Skeletal muscle satellite cell (primary cell): Measurements from ENCODE around the gene LGALSL.
A peak's percentile ranks its signal among the peaks of the same experiment; 100 is the strongest.

Source experiments
- H3K27me3 ChIP-seq: 2 replicates; pipeline ENCODE4 v1.7.0; 2013; ENCODE audit warnings: low read length; ENCODE audit not compliant: control insufficient read depth, insufficient read depth
- H3K36me3 ChIP-seq: 2 replicates; pipeline ENCODE4 v1.7.0; 2013; ENCODE audit warnings: mild to moderate bottlenecking, control low read depth, low read length; ENCODE audit not compliant: insufficient read depth
- H3K4me1 ChIP-seq: 2 replicates; pipeline ENCODE4 v1.7.0; 2013; ENCODE audit warnings: low read length; ENCODE audit not compliant: control insufficient read depth, insufficient read depth
- H3K4me2 ChIP-seq: 2 replicates; pipeline ENCODE4 v1.7.0; 2013; ENCODE audit warnings: mild to moderate bottlenecking, low read length
- H3K4me3 ChIP-seq: 2 replicates; pipeline ENCODE4 v1.7.0; 2013; ENCODE audit warnings: low read length
- H3K9ac ChIP-seq: 2 replicates; pipeline ENCODE4 v1.7.0; 2013; ENCODE audit warnings: mild to moderate bottlenecking, low read depth, low read length, moderate library complexity
- H3K9me3 ChIP-seq: replicated peaks from 2 replicates; pipeline ENCODE4 v1.7.0; 2013; ENCODE audit warnings: mild to moderate bottlenecking, control low read depth, low read length

LGALSL gene

DNA sequence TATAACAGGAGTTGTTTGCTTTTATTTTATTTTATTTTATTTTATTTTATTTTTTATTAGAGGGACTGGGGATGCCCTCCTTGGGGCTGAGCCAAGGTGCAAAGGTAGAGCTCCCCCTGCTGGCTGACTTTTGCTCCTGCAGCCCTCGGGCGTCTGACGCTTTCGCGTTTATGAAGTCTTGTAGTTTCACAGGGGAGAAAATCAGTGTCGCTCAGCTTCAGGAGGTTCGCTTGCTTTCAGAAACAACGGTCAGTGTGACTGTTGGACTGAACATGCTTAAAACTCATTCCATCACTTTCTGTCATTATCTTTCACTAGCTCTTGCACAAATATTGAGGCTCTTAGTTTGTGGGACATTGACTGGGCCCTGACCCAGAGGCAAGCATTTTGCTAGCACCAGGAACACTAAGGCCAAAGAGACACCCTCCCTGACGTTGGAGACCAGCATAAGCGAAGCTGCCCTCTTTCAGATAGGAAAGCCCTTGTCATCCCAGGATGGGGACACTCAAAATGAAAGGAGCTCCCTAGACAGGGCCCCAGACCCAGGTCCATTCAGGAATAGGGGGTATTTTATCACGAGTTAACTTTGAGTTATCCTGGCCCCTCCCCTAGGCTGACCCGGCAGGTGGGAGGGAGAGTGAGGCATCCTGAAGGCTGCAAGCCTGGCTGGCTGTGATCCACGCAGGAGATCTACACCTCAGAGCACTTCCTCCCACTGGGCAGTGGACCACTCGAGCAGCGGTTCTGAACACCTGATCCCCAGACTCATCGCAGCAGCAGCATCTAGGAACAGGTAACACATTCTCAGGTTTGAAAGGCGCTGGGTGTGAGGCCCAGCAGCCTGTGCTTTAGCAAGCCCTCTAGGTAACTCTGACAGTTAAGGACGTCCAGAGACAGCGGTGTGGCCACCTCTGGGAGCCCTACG, 34.4 kb downstream of the LGALSL start:
- H3K4me1 ChIP-seq: peaks cover 6% of the 10 kb centered on the region
- peaks cover 35% of the 10 kb centered on the region for H3K27me3 ChIP-seq
- no peak overlapping the region for H3K9ac ChIP-seq
- H3K9me3 ChIP-seq: no peaks in the 10 kb centered on the region
- H3K36me3 ChIP-seq: no peaks in the 10 kb centered on the region
- H3K4me2 ChIP-seq: peak overlapping the region; percentile 37
- no peak overlapping the region for H3K4me3 ChIP-seq

DNA sequence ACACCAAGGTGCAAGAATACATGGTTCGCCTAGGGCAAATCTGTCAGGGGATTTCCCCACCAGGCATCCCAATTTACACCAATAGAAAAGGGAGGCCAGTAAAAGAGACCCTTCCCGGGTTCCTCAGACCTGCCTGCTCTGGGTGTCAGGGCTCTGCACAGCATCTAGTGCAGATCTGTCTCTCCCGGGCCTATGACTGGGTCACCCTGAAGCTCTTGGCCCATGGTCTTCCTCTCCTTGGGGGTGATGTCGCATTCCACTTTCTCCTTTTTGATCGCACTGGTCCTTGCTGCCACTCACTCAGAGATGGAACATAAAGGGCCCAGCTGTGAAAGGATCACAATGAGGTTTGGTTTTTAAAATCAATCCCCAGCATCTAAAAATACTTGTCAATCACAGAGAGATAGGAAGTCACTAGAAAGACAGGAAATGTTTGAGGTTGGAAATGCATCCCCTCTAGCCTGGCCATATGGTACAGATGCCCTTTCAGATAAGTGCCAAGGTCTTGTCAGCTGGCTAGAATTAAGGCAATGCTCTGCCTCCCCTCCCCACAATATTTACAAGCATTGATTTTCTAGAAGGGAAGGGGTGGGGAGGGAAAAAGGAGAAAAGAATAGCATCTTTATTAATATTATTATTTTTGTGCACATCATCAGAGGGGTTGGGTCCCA, 35.3 kb downstream of the LGALSL start:
- Histone ChIP-seq H3K4me2 (no peak overlapping the region), H3K9me3 (no peaks in the 10 kb centered on the region), H3K27me3 (peaks cover 36% of the 10 kb centered on the region), H3K9ac (no peak overlapping the region), H3K4me1 (peaks cover 6% of the 10 kb centered on the region), H3K4me3 (no peak overlapping the region), H3K36me3 (no peaks in the 10 kb centered on the region)

DNA sequence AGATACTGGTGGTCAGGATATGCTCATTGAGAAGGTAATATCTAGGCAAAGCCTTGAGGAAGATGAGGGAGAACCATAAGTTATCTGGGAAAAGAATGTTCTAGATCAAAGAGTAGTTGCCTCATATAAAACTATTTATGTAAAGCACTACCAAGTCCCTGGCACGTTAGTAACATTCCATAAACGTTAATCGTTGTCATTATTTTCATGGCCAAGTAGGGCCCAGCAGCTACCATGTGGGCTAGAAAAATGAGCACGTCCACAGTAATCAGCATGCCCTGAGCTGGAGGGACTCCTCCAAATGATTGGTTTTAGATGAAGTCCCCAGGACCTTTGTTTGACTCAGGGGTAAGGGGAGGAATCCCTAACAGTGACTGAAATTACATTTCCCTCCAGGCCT, 37.5 kb downstream of the LGALSL start:
- no peaks in the 10 kb centered on the region for H3K36me3 ChIP-seq
- peaks cover 27% of the 10 kb centered on the region for H3K27me3 ChIP-seq
- H3K4me1 ChIP-seq: peaks cover 6% of the 10 kb centered on the region
- H3K4me2 ChIP-seq: no peak overlapping the region
- H3K9ac ChIP-seq: no peak overlapping the region
- no peaks in the 10 kb centered on the region for H3K9me3 ChIP-seq
- H3K4me3 ChIP-seq: no peak overlapping the region

DNA sequence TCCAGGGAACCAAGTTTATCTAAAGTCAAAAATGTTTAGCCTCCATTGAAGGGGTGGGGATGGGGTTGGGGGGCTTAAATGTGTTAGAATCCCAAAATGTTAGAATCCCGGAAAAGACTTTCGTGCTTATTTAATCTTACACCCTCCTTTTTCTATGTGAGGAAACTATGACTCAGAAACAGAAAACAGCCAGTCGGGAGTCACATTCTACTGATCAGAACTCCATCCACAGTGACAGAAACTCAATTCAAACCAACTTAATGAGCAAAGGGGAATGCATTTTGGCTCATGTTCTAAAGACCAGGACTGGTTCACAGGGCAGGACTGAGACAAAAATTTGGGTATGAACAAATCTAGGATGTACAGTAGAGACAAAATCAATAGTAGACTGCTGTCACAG, 38.3 kb downstream of the LGALSL start:
- no peak overlapping the region for H3K9ac ChIP-seq

DNA sequence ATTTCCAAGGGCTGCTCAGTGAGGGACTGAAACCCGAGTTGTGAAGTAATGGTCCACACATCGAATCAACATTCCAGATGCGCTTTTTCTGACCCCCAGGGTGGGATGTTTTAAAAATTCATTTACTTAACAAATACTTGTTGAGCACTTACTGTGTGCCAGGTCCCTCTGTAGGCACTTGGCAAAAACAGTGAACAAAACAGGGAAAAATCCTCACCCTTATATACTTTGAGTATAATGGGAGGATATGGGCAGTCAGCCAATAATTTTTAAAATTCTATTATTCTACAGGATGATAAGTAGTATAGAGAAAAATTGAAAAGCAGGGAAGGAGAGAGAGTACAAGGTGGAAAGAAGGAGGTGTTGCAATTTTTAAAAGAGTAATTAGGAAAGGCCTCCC, 38.9 kb downstream of the LGALSL start:
- Histone ChIP-seq H3K9ac (no peak overlapping the region), H3K27me3 (peaks cover 28% of the 10 kb centered on the region), H3K4me2 (no peak overlapping the region)

More for the DNA sequence above, 38.3 kb downstream of the LGALSL start:
- Histone ChIP-seq H3K9me3 (no peaks in the 10 kb centered on the region), H3K4me3 (no peak overlapping the region), H3K36me3 (no peaks in the 10 kb centered on the region), H3K4me1 (peaks cover 6% of the 10 kb centered on the region), H3K4me2 (no peak overlapping the region), H3K27me3 (peaks cover 27% of the 10 kb centered on the region)

DNA sequence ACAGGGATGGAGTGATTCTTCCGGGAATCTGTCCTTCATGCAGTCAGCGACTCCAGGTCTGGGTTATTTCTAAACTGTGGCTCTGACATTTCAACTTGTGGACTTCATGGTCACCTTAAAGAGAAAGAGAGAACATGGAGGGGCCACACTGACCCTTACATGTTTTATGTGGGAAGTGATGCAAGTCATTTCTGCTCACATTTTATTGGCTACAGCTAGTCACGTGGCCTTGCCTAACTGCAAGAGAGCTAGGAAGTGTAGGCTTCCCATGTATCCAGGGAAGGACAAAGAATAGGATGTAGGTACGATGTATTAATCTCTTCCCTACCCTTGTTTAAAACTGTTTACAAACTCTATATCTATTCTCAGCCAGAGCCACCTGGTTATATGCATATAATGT, 39.8 kb downstream of the LGALSL start:
- Histone ChIP-seq H3K9me3 (no peaks in the 10 kb centered on the region), H3K36me3 (no peaks in the 10 kb centered on the region), H3K27me3 (peaks cover 37% of the 10 kb centered on the region), H3K4me1 (peaks cover 6% of the 10 kb centered on the region), H3K4me3 (no peak overlapping the region), H3K9ac (no peak overlapping the region), H3K4me2 (no peak overlapping the region)

More for the DNA sequence above, 38.9 kb downstream of the LGALSL start:
- Histone ChIP-seq H3K9me3 (no peaks in the 10 kb centered on the region), H3K4me3 (no peak overlapping the region), H3K36me3 (no peaks in the 10 kb centered on the region), H3K4me1 (peaks cover 6% of the 10 kb centered on the region)

DNA sequence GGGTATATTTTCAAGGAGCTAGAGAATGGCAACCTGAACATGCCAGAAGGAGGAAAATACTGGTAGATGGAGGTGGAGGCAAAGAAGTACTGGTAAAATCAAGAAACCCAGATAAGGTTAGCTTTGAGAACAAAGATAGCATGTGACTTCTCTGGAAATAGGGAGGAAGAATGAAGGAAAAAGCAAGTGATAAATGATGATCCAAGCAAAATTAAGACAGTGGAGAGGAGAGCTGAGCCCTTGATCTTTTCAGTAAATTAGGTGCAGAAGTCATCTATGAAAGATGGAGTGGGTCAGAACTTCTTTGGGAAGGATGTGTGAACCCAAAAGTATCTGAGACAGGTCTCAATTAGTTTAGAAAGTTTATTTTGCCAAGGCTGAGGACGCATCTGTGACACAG, 44.5 kb downstream of the LGALSL start:
- H3K4me2 ChIP-seq: no peak overlapping the region
- no peaks in the 10 kb centered on the region for H3K36me3 ChIP-seq
- H3K27me3 ChIP-seq: peaks cover 74% of the 10 kb centered on the region
- H3K4me1 ChIP-seq: no peaks in the 10 kb centered on the region
- no peaks in the 10 kb centered on the region for H3K9me3 ChIP-seq
- no peak overlapping the region for H3K9ac ChIP-seq
- H3K4me3 ChIP-seq: no peak overlapping the region

DNA sequence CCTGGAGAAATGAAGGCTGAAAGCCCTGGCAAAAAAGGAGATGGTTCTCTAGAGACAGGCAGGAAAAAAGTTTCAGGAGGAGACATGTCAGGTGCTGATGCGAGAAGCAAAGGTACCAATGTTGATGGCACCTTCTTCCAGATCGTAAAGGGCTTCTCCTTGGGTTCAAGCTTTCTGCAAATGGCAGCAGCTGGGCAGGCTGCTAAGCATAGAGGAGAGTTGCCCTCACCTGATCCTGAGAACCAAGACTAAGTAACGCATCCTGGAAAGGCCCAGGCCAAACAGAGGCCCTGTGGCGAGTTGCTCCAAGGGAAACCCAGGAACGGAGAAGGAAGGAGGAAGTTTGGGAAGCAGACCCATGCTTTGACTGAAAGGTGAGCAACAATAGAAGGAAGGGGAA, 46.6 kb downstream of the LGALSL start:
- no peak overlapping the region for H3K4me2 ChIP-seq
- H3K27me3 ChIP-seq: peaks cover 84% of the 10 kb centered on the region
- H3K9ac ChIP-seq: no peak overlapping the region
- no peak overlapping the region for H3K4me3 ChIP-seq
- no peaks in the 10 kb centered on the region for H3K9me3 ChIP-seq
- no peaks in the 10 kb centered on the region for H3K4me1 ChIP-seq
- H3K36me3 ChIP-seq: no peaks in the 10 kb centered on the region

DNA sequence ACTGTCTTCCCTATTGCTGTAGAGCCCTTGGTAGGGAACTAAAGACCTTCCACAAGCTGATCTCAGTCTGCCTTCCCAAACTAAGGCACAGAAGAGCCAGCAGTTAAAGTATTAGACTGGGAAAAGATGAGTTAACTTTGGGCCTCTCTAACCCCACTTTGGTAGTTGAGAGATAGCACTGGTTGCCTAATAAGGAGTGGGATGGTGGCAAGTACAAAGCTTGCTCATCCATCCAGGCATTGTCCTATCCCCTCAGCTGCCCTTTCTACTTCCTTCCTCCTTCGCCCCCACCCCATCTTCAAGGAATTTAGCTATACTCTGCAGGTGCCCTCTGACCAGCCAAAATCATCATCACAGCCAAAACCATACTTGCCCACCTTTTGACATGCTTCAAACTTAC, 48.0 kb downstream of the LGALSL start:
- no peaks in the 10 kb centered on the region for H3K9me3 ChIP-seq
- no peak overlapping the region for H3K4me2 ChIP-seq
- no peaks in the 10 kb centered on the region for H3K4me1 ChIP-seq
- no peak overlapping the region for H3K9ac ChIP-seq
- H3K27me3 ChIP-seq: peaks cover 70% of the 10 kb centered on the region
- no peak overlapping the region for H3K4me3 ChIP-seq
- no peaks in the 10 kb centered on the region for H3K36me3 ChIP-seq

DNA sequence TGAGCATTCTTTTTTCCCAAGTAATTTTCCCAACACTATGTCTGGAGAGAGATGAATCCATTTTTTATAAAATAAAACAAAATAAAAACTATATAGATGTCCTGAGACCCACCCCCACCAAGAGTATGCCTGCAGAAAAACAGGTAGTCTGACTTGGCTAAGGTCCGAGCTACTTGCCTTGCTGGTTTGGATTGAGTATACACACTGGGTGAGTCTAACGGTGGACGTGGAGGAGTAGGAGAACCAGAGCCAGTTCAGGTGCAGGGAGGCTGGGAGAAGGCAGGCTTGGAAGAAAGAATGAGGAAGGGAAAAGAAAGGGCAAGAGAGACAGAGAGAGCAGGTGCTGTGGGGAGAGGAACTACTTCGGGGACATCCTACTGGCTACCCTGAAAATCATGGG, 48.9 kb downstream of the LGALSL start:
- Histone ChIP-seq H3K27me3 (peaks cover 66% of the 10 kb centered on the region), H3K9ac (no peak overlapping the region), H3K36me3 (no peaks in the 10 kb centered on the region), H3K9me3 (no peaks in the 10 kb centered on the region), H3K4me2 (no peak overlapping the region), H3K4me3 (no peak overlapping the region), H3K4me1 (no peaks in the 10 kb centered on the region)

DNA sequence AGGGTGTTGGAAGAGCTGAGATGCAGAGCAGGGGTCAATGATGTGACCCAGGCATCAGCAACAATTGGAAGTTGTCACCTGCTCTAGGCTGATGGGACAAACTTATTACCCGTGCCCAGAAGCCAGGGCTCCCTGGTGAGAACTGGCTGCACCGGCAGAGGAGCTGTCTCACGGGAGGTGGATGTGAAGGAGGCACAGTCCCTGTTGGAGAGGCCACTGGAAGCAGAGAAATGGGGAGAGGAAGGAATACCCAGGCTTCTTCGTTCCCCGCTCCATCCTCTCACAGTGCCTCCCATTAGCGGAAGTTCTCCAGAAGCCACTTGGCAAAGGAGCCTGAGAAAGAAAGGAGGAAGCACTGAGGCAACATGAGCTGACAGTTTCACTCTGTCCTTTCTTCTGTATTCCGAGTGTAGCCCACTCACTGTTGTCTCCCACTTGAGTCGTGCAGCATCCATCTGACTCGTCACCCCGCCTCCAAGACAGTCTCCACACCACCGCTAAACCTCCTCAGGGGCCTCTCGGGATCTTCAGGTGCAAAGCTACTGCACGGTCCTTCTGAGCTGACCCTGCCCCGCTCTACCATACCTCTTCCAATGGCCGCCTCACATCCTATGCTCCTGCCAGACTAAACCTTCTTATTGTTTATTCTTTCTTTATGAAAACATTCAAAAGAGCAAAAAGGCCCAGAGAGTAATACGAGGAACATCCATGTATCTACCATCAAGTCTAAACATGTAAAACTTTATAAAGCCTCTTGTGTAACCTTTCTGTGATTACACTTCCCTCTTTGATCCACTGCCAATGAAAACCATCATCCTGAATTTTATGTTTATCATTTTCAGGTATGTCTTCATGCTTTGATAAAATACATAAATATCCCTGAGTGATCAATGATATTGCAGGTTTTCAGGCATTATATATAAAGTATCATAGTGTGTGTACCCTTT, 51.1 kb downstream of the LGALSL start:
- no peak overlapping the region for H3K9ac ChIP-seq

More for the DNA sequence above, 51.1 kb downstream of the LGALSL start:
- Histone ChIP-seq H3K4me2 (no peak overlapping the region), H3K4me1 (no peaks in the 10 kb centered on the region), H3K9me3 (no peaks in the 10 kb centered on the region), H3K4me3 (no peak overlapping the region), H3K27me3 (peaks cover 58% of the 10 kb centered on the region), H3K36me3 (no peaks in the 10 kb centered on the region)
